Trophoblast cell (in vitro differentiated cells and primary cell): ENCODE measurements around the gene COL12A1.
A peak's percentile ranks its signal among the peaks of the same experiment; 100 is the strongest.

Experiments
- DNase-seq, 2 donors: peaks; one replicate each; pipeline ENCODE4 v3.0.0-alpha.2; 2016
- H2AFZ ChIP-seq: 2 replicates; pipeline ENCODE4 v1.6.1; 2013; ENCODE audit warnings: low read length, moderate library complexity, mild to moderate bottlenecking; ENCODE audit not compliant: insufficient read depth, poor library complexity
- H2AK5ac ChIP-seq: 2 replicates; pipeline ENCODE4 v1.6.1; 2013; ENCODE audit warnings: mild to moderate bottlenecking, low read length
- H2BK120ac ChIP-seq: 2 replicates; pipeline ENCODE4 v1.6.1; 2013; ENCODE audit warnings: low read length, mild to moderate bottlenecking, moderate library complexity; ENCODE audit not compliant: insufficient read depth, poor library complexity
- H2BK12ac ChIP-seq: 2 replicates; pipeline ENCODE4 v1.6.1; 2013; ENCODE audit warnings: mild to moderate bottlenecking, low read length, moderate library complexity
- H2BK5ac ChIP-seq: 2 replicates; pipeline ENCODE4 v1.6.1; 2013; ENCODE audit warnings: low read length, low read depth, moderate library complexity, mild to moderate bottlenecking; ENCODE audit not compliant: poor library complexity
- H3K14ac ChIP-seq: 2 replicates; pipeline ENCODE4 v1.6.1; 2013; ENCODE audit warnings: mild to moderate bottlenecking, low read length
- H3K18ac ChIP-seq: 2 replicates; pipeline ENCODE4 v1.6.1; 2013; ENCODE audit warnings: mild to moderate bottlenecking, low read length
- H3K23ac ChIP-seq: 2 replicates; pipeline ENCODE4 v1.6.1; 2013; ENCODE audit warnings: low read length
- H3K27ac ChIP-seq: 2 replicates; pipeline ENCODE4 v1.5.1; 2013; ENCODE audit warnings: low read depth, mild to moderate bottlenecking, inconsistent platforms, low read length, moderate library complexity
- H3K27me3 ChIP-seq: 2 replicates; pipeline ENCODE4 v1.6.1; 2013; ENCODE audit warnings: inconsistent platforms, mild to moderate bottlenecking, low read length, moderate library complexity; ENCODE audit not compliant: insufficient read depth
- H3K36me3 ChIP-seq, 2 experiments: 1 replicate in 1 of 2; 2 replicates in 1 of 2; pipeline ENCODE4 v1.6.1; 2013; ENCODE audit warnings: low read length in 2 of 2, mild to moderate bottlenecking in 2 of 2, moderate library complexity in 1 of 2; ENCODE audit not compliant: insufficient read depth in 2 of 2, control insufficient read depth in 1 of 2
- H3K4ac ChIP-seq: 2 replicates; pipeline ENCODE4 v1.6.1; 2013; ENCODE audit warnings: low read depth, mild to moderate bottlenecking, low read length, moderate library complexity
- H3K4me1 ChIP-seq, 2 experiments: 1 replicate in 1 of 2; 2 replicates in 1 of 2; pipeline ENCODE4 v1.6.1; 2013; ENCODE audit warnings: low read length in 2 of 2, mild to moderate bottlenecking in 2 of 2, moderate library complexity in 1 of 2; ENCODE audit not compliant: insufficient read depth in 2 of 2, control insufficient read depth in 1 of 2
- H3K4me2 ChIP-seq: 2 replicates; pipeline ENCODE4 v1.6.1; 2013; ENCODE audit warnings: inconsistent platforms, mild to moderate bottlenecking, low read length, moderate library complexity
- H3K4me3 ChIP-seq: 2 replicates; pipeline ENCODE4 v1.5.1; 2013; ENCODE audit warnings: mild to moderate bottlenecking, low read depth, low read length, inconsistent platforms
- H3K79me1 ChIP-seq: one replicate; pipeline ENCODE4 v1.6.1; 2013; ENCODE audit warnings: low read length
- H3K79me2 ChIP-seq: 2 replicates; pipeline ENCODE4 v1.6.1; 2013; ENCODE audit warnings: low read length, mild to moderate bottlenecking; ENCODE audit not compliant: control insufficient read depth, insufficient read depth, poor library complexity
- H3K9ac ChIP-seq: 2 replicates; pipeline ENCODE4 v1.6.1; 2013; ENCODE audit warnings: mild to moderate bottlenecking, low read length
- H3K9me3 ChIP-seq: 2 replicates; pipeline ENCODE4 v1.6.1; 2013; ENCODE audit warnings: low read depth, mild to moderate bottlenecking, control low read depth, inconsistent platforms, low read length; ENCODE audit not compliant: insufficient read depth
- H4K12ac ChIP-seq: 2 replicates; pipeline ENCODE4 v1.6.1; 2013; ENCODE audit warnings: low read depth, mild to moderate bottlenecking, low read length, moderate library complexity
- H4K8ac ChIP-seq: 2 replicates; pipeline ENCODE4 v1.6.1; 2013; ENCODE audit warnings: low read depth, mild to moderate bottlenecking, low read length, moderate library complexity
- H4K91ac ChIP-seq: one replicate; pipeline ENCODE4 v1.6.1; 2013; ENCODE audit warnings: low read depth, mild to moderate bottlenecking, low read length, moderate library complexity
- WGBS: extraction: QIAGEN DNeasy Blood & Tissue Kit; methylation state at CpG from one replicate; pipeline ENCODE4 v1.1.7; 2013; ENCODE audit warnings: missing lambda C conversion rate; ENCODE audit not compliant: insufficient read length, insufficient coverage; ENCODE audit errors: extremely low coverage; 5-methylcytosine and 5-hydroxymethylcytosine counted together

COL12A1 gene

DNA sequence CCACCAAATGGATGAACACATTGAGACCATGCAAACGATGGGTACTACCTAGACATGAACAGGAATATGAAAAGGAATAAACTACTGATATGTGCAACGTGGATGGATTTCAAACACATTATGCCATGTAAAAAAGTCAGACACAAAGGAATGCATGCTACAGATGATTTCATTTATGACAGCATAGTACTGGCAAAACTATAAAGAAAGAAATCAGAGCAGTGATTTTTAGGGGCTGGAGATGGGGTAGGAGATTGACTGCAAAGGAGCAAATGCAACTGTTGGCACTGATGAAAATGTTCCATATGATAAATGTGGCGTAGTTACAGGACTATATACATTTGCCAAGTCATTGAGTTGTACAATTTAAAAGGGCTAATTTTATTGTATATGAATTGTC lies 13.4 kb upstream of the COL12A1 start:
- no peaks in the 10 kb centered on the region for H3K79me1 ChIP-seq
- no peak overlapping the region for H3K23ac ChIP-seq
- no peaks in the 10 kb centered on the region for H3K27me3 ChIP-seq
- H2AK5ac ChIP-seq = no peak overlapping the region
- no peak overlapping the region for H2BK120ac ChIP-seq
- no peak overlapping the region for H4K91ac ChIP-seq
- H3K18ac ChIP-seq = no peak overlapping the region
- WGBS = no CpG with 5 or more reads among the region's 3 CpGs
- no peak overlapping the region for H2AFZ ChIP-seq
- H3K27ac ChIP-seq = no peak overlapping the region
- H3K4me3 ChIP-seq = no peak overlapping the region
- H3K4ac ChIP-seq = no peak overlapping the region
- H2BK12ac ChIP-seq = no peak overlapping the region
- H4K12ac ChIP-seq = no peak overlapping the region
- no peak for DNase-seq
- H3K4me2 ChIP-seq = no peak overlapping the region
- no peak overlapping the region for H2BK5ac ChIP-seq
- no peak overlapping the region for H3K14ac ChIP-seq
- H3K36me3 ChIP-seq = no peaks in the 10 kb centered on the region
- no peaks in the 10 kb centered on the region for H3K79me2 ChIP-seq
- no peak overlapping the region for H4K8ac ChIP-seq
- H3K9ac ChIP-seq = no peak overlapping the region
- no peaks in the 10 kb centered on the region for H3K9me3 ChIP-seq
- peaks cover 0 to 2% of the 10 kb centered on the region in 2 experiments for H3K4me1 ChIP-seq

DNA sequence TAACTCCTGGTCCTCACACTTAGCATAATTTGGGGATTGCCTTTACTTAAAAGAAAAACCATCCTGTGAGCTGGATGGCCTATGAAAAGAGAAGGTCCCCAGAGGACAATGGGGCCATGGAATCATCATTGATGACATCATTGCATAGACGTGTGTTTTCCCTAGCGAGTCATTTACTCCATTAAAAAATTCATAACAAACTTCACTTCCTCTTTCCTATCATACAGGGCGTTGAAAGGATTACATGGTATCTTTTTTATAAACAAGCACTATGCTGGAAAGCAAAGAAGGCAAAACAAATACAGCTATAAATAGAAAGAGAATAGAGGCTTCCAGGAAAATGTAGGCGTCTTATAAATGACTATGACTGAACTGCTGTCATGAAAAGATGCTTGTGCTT lies 11.3 kb upstream of the COL12A1 start:
- Histone ChIP-seq H2AFZ (no peak overlapping the region), H3K79me2 (no peaks in the 10 kb centered on the region), H3K4me3 (no peak overlapping the region), H3K36me3 (no peaks in the 10 kb centered on the region), H3K27me3 (no peaks in the 10 kb centered on the region), H4K12ac (no peak overlapping the region), H4K91ac (no peak overlapping the region), H2BK5ac (no peak overlapping the region), H3K4me2 (no peak overlapping the region), H2BK120ac (no peak overlapping the region), H3K9me3 (no peaks in the 10 kb centered on the region), H3K23ac (no peak overlapping the region), H3K4me1 (peaks cover 0 to 2% of the 10 kb centered on the region in 2 experiments), H3K79me1 (no peaks in the 10 kb centered on the region), H3K9ac (no peak overlapping the region), H2BK12ac (no peak overlapping the region), H3K4ac (no peak overlapping the region), H3K18ac (no peak overlapping the region), H2AK5ac (no peak overlapping the region), H4K8ac (no peak overlapping the region), H3K14ac (no peak overlapping the region), H3K27ac (no peak overlapping the region)
- no CpG with 5 or more reads among the region's 4 CpGs for WGBS
- peak in 1 of 2 donors; percentile 15 for DNase-seq

GRCh38 chr6:75215291-75215690 lies 9.4 kb upstream of the COL12A1 start:
- Histone ChIP-seq H3K27ac (no peak overlapping the region), H3K4me1 (peaks cover 0 to 2% of the 10 kb centered on the region in 2 experiments), H2BK12ac (no peak overlapping the region), H3K36me3 (no peaks in the 10 kb centered on the region), H3K4ac (no peak overlapping the region), H3K14ac (no peak overlapping the region), H4K91ac (no peak overlapping the region), H4K8ac (no peak overlapping the region), H3K4me2 (no peak overlapping the region), H2AFZ (no peak overlapping the region), H3K23ac (no peak overlapping the region), H2AK5ac (no peak overlapping the region), H3K9me3 (no peaks in the 10 kb centered on the region), H3K79me1 (no peaks in the 10 kb centered on the region), H3K79me2 (no peaks in the 10 kb centered on the region), H3K27me3 (no peaks in the 10 kb centered on the region), H3K18ac (no peak overlapping the region), H3K4me3 (no peak overlapping the region), H2BK120ac (no peak overlapping the region), H3K9ac (no peak overlapping the region), H4K12ac (no peak overlapping the region), H2BK5ac (no peak overlapping the region)
- no peak for DNase-seq
- WGBS = no CpG with 5 or more reads among the region's 4 CpGs

DNA sequence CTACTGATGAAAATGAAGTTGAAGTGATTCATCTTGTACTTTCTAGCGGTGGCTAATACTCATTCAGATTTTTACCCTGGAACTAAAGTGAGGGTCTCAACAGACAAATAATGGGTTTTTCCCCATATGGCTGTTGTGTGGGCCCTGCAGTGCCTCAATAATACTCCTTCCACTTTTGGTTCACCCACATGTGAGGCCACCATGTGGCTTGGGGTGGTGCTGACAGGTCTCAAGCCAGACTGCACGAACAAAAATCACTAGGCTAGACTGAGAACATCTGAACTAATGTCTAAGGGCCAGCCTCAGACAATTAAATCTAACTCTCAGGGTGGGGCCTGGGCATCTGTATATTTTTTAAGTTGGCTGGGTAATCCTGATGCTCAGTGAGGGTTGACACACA lies 7.9 kb upstream of the COL12A1 start:
- no peak overlapping the region for H2BK120ac ChIP-seq
- no CpG with 5 or more reads among the region's 2 CpGs for WGBS
- no peaks in the 10 kb centered on the region for H3K79me2 ChIP-seq
- no peak overlapping the region for H3K23ac ChIP-seq
- no peak overlapping the region for H3K4me2 ChIP-seq
- no peak overlapping the region for H3K27ac ChIP-seq
- no peak overlapping the region for H3K14ac ChIP-seq
- no peak overlapping the region for H3K18ac ChIP-seq
- no peaks in the 10 kb centered on the region for H3K79me1 ChIP-seq
- H2AFZ ChIP-seq = no peak overlapping the region
- no peak overlapping the region for H2BK5ac ChIP-seq
- H4K91ac ChIP-seq = no peak overlapping the region
- no peak overlapping the region for H2AK5ac ChIP-seq
- no peaks in the 10 kb centered on the region for H3K9me3 ChIP-seq
- no peak overlapping the region for H4K8ac ChIP-seq
- no peak overlapping the region for H2BK12ac ChIP-seq
- no peak overlapping the region for H3K4ac ChIP-seq
- H3K27me3 ChIP-seq = no peaks in the 10 kb centered on the region
- H3K4me1 ChIP-seq = peaks cover 0 to 2% of the 10 kb centered on the region in 2 experiments
- no peak overlapping the region for H3K9ac ChIP-seq
- no peaks in the 10 kb centered on the region for H3K36me3 ChIP-seq
- DNase-seq = no peak
- H4K12ac ChIP-seq = no peak overlapping the region
- no peak overlapping the region for H3K4me3 ChIP-seq
